Activated naive CD4-positive, alpha-beta T cell (primary cell): Measurements from ENCODE around the gene PADI4.
"Not testable (repeated sequence)": the region's sequence is repeated elsewhere in the genome, so short reads cannot be mapped to it uniquely, and the experiment has no call there.

Source experiments
- DNase-seq, 4 experiments: peaks; one replicate each; lab custom pipeline; 2025; lab: John Stamatoyannopoulos, UW

PADI4 gene

GRCh38 chr1:17397910-17398695, 90.1 kb downstream of the PADI4 start:
- DNase-seq = no peak

GRCh38 chr1:17400725-17401341, 92.8 kb downstream of the PADI4 start:
- no peak for DNase-seq

GRCh38 chr1:17401841-17402240, 93.8 kb downstream of the PADI4 start:
- DNase-seq = no peak

GRCh38 chr1:17403081-17403480, 95.1 kb downstream of the PADI4 start:
- no peak for DNase-seq

DNA sequence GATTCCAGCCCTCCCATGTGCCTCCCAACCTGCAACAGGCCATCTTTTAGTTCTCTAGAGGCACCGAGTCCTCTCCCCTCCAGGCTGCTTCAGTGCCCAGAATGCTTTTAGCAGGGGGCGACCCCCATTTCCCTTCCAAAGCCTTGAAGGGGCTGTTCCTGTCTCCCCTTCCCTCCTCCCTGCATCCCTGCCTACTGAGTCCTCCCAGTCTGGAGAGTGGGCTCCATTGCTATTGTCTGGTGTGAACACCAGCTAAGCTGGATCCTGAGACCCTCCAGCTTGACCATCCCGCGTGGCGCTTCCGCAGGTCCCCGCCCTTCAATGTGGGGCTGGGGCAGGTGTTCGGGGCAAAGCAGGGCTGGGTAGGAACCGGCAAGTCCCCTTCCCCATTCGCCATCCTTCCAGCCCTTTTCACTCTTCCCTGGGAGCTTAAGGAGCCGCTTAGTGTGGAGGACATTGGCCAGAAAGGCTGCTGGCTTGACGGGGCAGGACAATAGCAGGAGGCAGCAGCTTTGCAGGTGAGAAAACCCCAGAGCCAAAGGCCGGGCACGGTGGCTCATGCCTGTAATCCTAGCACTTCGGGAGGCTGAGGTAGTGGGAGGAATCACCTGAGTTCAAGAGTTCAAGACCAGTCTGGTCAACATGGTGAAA, 96.2 kb downstream of the PADI4 start:
- DNase-seq = no peak

DNA sequence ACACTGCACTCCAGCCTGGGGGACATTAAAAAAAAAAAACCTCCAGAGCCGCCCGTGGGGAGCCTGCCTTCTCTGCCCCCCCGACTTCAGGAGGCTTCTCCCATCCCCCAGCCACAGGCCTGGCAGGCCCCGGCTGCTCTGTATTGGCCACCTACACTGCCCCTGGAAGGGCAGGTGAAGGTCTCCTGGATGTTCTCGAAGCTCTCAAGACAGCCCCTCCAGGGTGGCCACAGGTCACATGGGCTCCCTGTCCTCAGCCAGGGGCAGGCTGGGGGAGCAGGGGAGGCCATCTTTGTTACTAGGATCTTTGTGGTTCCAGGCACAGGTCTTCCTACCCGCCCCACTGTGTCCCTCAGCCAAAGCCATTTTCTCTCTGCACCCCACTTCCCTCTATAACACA, 96.8 kb downstream of the PADI4 start:
- DNase-seq = no peak

GRCh38 chr1:17405898-17406759, 98.1 kb downstream of the PADI4 start:
- DNase-seq = peak in 2 of 4 experiments; percentile 3 to 29

GRCh38 chr1:17406760-17407475, 98.9 kb downstream of the PADI4 start:
- not testable (repeated sequence) for DNase-seq

DNA sequence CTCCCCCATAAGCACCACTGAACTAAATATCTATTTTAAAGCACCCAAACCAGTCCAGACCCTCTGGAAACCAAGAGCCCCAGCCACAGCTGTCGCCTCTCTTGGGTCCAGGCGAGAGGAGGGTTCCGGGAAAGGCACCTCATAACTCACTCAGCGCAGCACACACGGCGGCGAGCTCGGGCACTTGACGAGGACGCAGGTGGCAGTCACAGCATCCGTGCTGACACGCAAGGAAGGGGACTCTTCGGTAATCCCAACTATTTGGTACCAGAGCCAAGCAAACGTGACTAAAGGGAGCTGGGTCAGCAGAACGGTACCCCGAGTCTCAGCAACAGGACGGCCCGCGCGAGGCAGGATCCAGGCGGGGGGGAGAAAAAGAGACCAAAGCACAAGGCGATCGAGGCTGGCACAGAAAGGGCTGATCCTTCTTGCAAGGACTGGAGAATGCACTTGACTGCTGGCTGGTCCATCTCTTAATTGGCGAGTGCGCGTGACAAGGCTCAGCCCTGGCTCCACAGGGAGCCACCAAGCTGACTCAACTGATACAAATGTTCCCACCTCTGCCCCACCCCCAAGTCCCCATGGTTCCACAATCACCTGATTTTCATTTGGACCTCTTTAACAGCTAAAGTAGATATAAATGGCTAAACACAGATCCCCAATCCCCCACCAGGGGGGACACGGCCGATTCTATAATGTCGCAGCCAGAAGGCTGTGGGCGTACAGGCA, 100.0 kb downstream of the PADI4 start:
- DNase-seq = not testable (repeated sequence)

DNA sequence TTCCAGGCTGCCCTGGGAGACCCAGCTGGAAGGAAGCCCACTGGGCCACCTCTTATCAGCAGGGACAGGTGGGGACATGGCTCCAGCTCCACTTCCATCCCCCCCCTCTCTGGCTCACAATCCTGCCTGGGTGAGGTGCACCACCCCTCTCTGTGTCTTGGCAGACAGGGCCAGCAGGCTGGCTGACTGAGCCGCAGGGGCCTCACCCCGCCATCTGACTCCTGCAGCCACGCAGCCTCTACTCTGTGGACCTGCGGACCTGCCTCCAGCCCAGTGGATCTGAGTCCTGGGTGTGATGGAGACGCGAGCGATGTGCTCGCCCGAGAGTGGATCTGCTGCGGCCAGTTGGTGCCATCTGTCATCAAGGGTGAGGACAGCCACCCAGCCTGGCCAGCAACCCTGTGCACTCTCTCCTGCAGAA, 101.4 kb downstream of the PADI4 start:
- DNase-seq = no peak

DNA sequence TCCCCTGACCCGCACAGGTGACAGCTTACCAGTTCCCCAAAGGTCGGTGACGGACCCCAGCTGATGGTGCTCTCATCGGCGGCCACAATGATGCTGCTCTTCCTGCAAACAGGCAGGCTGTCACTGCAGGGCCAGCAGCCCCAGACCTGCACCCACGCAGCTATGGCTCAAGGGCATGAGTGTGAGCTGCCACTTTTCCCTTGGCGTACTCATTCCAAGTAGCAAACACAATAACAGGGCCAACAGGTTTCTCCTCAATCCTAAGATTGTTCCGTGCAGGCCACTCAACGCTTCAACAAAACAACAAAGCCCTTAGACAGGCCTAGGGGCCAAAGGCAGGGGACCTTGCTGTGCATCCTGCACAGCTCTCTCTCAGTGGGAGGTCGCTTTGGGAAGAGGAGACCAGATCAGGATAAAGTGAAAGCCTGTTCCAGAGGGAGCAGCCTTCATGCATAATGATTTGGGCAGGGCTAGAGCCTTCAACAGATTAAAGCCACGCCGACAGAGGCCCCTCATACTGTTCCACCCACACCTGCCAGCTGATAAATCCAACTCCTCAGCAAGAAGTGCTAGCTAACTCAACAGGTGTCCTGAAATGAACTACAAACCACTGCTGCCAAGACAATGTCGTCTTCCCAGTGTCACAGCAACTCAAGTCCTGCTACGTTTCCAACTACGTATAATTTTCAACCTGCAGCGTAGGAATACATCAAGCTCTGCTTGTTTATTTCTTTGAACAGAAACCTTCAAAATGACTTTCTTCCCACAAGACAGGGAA, 104.3 kb downstream of the PADI4 start:
- no peak for DNase-seq
